Muscle of arm (tissue), 12 donors: ENCODE results near the gene ADAMTS15. TPM values are rescaled to one million over a fixed set of nuclear protein-coding genes. Genes with fewer than 3 reads are reported as not detected.
A peak's percentile ranks its signal among the peaks of the same experiment; 100 is the strongest.

ENCODE experiments used
- DNase-seq: peaks from one replicate; pipeline ENCODE4 v3.0.0-alpha.2; 2013
- polyA plus RNA-seq, 12 donors: library from polyadenylated mRNA; unstranded; fragments of 120-200 nt; gene quantifications; one replicate each; pipeline ENCODE4 v1.2.1, GENCODE V29; 2013; ENCODE audit not compliant: insufficient read length in 12 of 12

ADAMTS15 gene
- polyA plus RNA-seq, 12 donors, result 12.1 to 27.2 (median 18.7) TPM; not detected in 1

DNA sequence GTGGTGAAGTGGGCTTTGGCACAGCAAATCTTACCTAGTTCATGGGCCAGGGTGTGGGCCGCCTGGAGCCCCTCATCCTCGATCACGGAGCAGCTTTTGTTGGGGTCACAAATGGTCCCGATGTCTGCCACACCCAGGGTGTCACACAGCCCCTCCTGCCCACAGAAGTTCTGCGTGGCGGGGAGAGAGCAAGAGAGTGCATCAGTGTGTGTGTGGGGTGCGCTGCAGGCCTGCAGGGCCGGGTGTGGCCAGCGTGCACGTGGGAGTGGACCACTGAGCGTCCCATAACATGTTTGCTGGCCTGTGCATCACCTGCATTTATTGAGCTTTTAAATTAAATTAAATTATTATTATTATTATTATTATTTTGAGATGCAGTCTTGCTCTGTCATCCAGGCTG lies 31.5 kb upstream of the ADAMTS15 start:
- no peak for DNase-seq

- no peak for DNase-seq
Measured at GRCh38 chr11:130418210-130418609, 30.2 kb upstream of the ADAMTS15 start.

- no peak for DNase-seq
Measured at GRCh38 chr11:130418756-130419155, 29.7 kb upstream of the ADAMTS15 start.

- no peak for DNase-seq
Measured at GRCh38 chr11:130420478-130421198, 27.8 kb upstream of the ADAMTS15 start.

DNA sequence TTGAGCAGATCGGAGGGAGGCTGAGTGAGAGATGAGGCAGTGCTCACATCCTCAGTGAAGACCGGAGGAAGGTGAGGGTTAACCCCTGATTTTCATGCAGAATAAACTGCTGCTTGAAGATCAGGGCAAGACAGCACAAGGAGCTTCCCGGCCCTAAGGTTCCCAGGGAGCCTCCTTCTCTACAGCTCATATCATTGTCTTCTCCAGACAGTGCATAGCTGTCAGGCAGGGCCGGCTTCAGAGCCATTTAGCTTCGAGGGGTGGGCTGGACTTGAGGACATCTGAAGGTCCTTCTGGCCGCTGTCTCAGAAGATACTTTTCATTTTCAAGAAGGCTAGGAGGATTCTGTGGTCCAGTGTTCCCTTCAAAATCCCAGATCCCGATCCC lies 27.3 kb upstream of the ADAMTS15 start:
- DNase-seq, result no peak

- no peak for DNase-seq
Measured at GRCh38 chr11:130421697-130422096, 26.7 kb upstream of the ADAMTS15 start.

DNA sequence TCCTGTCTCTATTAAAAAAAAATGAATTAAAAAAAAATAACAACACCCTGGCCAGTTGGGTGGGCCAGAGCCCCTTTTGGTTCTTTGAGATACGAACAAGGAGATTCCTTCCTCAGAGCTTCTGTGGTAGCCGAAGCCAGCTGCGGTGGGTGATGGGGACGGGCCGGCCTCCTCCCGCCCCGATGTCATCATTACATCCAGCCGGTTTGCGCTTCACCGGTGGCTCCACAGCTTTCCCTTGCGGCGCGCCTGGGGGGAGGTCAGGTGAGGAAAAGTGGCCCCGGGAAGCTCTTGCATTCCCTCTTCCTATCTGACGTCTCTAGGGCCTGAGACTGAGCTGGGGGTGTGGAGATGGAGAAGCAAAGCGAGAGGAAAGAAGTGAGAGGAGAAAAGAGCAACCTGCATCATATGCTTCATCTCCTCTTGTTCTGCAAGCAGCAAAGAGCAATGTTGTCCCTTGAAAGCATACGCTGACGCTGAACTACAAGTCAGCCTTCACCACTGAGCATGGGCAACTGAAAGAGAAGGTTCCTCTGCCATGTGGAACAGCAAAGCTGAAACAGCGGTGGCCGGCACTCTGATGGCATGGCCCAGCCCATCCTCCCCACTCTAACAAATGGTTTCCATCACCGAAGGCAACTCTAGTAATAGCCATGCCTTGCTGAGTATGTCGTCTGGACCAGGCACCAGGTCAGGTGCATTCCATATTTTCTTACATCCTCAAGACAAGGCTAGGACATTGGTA lies 26.0 kb upstream of the ADAMTS15 start:
- no peak for DNase-seq

DNA sequence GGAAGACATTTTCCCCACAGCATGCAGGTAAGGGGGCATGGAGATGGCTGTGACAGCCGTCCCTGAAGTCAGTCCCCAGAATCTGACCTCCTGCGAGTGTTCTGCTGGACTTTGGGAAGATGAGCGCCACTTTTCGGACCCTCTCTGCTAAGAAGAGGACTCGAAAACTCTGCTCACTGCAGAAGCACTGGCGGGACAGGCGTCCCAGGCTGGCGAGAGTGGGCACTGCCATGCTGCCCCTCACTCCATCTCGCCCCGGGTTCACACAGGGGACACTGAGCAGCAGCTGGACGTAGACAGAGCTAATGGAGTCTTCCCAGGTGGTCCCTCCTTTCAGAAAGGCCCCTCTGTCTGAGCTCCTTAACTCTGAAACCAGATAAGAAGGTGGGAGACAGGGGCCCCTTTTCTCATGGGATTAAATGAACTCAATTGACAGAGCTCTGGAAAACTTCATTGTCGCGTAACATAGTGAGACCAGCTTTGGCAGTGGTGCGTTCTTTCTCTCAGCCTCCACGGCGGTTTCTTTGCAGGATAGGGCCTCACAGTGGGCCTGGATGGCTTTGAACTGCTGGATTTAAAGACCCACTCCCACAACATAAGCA lies 24.8 kb upstream of the ADAMTS15 start:
- DNase-seq, result no peak

GRCh38 chr11:130424613-130425140 lies 23.8 kb upstream of the ADAMTS15 start:
- DNase-seq, result no peak

GRCh38 chr11:130425156-130425555 lies 23.3 kb upstream of the ADAMTS15 start:
- DNase-seq, result no peak

DNA sequence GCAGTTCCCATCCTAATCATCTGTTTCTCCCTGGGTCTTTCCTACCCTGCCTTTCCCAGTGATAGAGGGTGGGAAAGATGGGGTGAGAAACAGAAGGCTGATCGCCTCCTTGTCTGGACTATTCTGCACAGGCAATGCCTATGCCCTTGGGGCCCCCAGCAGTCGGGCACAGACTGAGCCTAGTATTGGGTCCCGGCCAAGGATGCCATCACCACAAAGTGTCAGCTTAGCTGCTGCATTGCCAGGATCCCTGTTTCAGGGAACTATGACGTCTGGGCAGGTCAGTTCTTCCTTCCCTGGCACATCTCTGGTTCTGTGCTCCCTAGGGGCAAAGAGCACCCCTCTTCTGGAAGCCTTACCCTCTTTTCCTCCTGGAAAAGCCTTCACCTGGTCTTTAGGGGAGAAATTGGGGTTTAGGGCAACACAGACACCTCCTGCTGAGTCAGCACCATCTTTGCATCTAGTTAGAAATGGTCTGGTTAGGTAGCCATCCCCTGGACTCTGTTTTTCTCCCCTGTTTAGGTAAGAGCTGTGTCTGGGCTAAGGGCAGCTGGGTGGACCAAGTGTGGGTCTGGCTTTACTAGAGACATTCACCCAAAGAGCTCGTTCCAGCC lies 22.1 kb upstream of the ADAMTS15 start:
- DNase-seq, result no peak

- no peak for DNase-seq
Measured at GRCh38 chr11:130426837-130427341, 21.6 kb upstream of the ADAMTS15 start.

DNA sequence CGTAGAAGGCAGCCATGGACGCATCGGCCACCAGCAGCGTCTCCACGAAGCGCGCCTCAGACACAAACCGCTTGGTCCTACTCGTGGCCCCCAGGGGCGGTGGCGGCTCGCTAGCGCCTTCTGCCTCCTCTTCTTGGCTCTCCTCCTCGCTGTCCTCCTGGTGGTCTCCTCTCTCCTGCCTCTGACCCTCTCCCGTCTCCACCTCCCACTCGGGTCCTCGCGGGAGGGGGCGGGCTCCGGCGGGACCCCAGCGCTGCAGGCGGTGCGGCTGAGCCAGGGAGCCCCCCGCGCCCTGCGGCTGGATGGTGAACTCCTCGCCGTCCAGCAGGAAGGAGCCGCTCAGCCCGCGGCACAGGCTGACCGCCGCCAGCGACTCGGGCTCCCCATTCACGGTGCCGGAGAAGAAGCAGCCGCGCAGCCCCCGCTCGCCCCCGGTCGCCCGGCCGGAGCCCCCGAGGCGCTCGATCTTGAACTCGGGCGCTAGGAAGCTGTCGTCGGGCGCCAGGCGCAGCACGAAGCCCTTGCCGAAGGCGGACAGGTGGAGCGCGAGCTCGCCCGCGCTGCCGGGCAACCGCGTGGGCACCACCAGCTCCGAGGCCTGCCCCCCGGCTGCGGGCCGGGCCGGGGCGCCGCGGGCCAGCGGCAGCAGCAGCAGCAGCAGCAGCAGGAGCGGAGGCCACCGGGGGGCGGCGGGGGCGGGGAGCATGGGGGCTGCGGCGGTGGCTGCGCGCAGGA lies 20.7 kb upstream of the ADAMTS15 start:
- no peak for DNase-seq

DNA sequence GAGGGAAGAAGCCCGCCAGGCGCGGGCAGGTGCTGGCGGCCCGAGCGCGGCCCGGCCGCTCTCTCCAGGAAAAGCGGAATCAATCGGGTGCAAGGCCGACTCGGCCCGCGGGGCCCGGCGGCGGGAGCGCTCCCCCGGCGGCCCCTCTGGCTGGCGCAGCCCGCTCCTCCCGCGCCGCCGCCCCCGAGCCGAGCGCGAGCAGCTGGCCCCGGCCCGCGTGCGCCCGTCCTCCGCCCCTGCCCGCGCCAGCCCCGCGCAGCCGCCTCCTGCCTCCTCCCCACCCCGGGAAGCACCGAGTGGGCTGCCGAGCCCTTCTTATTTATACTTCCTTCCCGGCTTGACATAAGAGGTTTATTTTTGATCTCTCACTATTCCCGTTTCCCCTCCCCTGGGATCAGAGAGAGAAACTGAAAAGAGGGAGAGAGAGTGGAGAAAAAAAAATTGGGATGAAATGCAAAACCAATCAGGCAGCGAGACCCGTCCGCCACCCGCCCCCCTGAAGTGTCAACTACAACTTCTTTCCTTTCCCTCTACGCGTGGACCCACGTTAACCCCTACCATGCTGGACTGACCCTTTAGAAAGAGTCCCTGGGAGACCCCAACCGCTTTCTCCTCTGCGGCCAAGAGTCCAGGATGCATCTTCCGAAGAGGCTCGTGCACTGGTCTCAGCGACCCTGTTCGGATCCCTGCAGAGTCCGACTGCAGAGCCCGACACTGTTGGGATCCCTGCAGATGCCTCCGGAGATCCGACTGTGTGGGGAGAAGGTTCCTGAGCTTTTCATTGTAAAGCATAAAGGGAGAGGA lies 19.9 kb upstream of the ADAMTS15 start, which contains the start of gene ADAMTS8:
Gene ADAMTS8, minus strand, starts transcription at position 294 of the 804 bp plus-strand sequence. CDS start 323 bp downstream, outside the sequence.
- no peak for DNase-seq

DNA sequence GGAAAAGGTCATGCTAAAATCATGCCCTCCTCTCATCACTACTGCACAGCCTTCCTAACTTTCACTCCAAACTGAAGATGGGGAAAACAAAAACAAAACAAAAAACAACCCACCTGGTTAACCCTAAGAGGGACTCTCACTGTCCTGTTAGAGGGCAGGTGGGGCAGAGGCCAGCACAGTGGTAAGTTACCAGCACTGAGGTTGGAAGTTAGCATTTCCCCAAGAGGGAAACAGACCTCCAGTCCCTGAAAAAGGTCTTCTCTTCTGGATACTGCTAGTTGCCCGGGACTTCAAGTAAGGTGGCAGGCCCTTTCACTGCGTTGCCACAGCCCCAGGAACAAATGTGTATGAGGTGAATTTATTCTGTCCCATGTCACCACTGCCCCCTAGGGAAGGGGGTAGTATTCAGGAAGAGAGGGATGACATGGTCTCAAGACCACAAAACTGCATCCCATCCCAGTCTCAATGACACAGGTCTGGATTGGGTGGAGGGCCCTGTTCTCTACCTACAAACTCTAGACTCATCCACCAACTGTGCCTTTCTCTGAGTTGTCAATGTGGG lies 19.2 kb upstream of the ADAMTS15 start:
- DNase-seq, result no peak

DNA sequence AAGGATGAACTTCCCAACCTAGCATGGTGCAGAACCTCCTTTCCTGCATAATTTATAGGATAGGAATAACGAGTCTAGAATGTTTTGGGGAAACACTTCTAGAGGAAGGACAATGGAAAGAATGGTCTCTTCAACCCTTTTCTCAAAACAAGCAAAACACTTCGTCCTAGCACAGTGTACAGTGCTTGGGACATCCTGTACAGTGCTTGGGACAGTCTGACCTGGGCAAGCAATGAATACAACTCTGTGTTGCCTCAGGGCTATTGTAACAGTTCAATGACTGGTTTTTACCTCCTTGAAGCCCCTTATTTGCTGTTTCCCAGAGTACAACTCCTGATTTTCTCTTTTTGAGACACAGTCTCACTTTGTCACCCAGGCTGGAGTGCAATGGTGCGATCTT lies 18.5 kb upstream of the ADAMTS15 start:
- no peak for DNase-seq

DNA sequence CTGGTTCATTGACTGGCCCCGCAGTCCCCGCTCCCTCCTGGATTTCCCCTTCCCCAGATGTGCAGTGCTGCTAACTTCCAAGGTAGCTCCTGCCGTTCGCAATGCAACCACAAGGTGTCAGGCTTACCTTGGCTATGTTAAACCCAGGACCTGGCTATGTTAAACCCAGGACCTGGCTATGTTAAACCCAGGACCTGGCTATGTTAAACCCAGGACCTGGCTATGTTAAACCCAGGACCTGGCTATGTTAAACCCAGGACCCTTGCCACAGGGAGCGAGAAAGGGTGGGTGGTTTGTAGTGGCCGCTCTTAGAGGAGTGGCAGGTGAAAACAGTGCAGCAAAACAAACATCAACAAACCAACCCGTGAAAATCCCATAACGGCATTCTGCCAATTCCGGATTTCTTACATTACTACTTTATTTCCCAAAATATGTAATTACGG lies 17.1 kb upstream of the ADAMTS15 start:
- peak; percentile 77 for DNase-seq

DNA sequence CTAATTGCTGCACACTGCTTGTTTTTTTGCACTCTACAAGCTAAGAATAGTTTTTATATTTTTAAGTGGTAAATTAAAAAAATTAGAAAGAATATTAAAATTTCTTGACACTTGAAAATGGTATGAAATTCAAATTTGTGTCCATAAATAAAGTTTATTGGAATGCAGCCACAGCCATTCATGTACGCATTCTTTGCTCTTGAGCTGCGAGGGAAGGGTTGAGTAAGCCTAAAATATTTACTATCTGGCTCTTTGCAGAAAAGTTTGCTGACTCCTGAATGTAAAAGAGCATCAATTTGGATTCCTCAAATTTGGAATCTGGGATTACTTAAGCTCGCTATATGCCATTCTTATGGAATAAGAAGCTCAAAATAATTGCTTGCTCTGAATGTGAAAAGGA lies 16.6 kb upstream of the ADAMTS15 start:
- no peak for DNase-seq

DNA sequence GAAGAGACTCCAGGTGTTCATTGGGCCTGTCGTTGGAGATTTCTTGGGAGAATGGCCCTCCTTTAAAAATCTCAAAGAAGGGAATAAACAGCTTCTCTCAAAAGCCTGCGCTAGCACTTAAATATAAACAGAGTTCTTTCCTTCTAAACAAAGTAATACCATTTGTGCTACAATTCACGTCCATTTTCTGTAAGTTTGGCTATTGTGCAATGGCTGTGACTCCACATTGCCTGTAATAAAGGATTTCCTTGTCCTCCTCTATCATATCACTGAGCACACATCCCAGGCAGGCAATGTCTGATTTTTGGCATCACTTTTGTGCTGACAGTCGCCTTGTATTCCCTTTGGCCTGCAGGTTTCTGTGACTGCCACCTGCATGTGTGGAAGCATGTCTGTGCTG lies 15.1 kb upstream of the ADAMTS15 start:
- DNase-seq, result no peak
